ENCODE data around the gene NTN1. TPM values are rescaled to one million over a fixed set of nuclear protein-coding genes. Genes with fewer than 3 reads are reported as not detected.

NTN1 gene
- total and polyA plus RNA-seq, 2 experiments from 2014 or later, result 0.11 to 0.21 TPM

GRCh38 chr17:9009096-9009495 is 12.2 kb upstream of the NTN1 start:
- TF ChIP-seq EZH2phosphoT487 (IDR thresholded peaks at IDR 0.05; ENCODE audit: insufficient read depth, low read depth) (no peak), EZH2 (IDR thresholded peaks at IDR 0.05; ENCODE audit: insufficient read depth, poor library complexity, severe bottlenecking) (no peak)
- in situ Hi-C loops (cut with MboI), result no loop called here
- H3K36me3 ChIP-seq (ENCODE audit: low read depth), result no peaks in the 10 kb centered on the region
- H3K4me1 ChIP-seq (ENCODE audit: insufficient read depth), result no peaks in the 10 kb centered on the region
- peaks cover 47% of the 10 kb centered on the region for H3K27me3 ChIP-seq (replicated peaks; ENCODE audit: insufficient read depth)
- no peak overlapping the region for H3K4me3 ChIP-seq
- 76 to 81% methylated on average over 4 of the region's 4 CpGs for WGBS, 2 experiments (ENCODE audit: low coverage in 1 of 2, low lambda C conversion rate in 2 of 2, missing lambda C conversion rate in 2 of 2)
- no peaks in the 10 kb centered on the region for H3K9me3 ChIP-seq (ENCODE audit: low read depth)
- no peak overlapping the region for H3K4me2 ChIP-seq (ENCODE audit: unreplicated experiment)
- no peaks in the 10 kb centered on the region for H3K9me2 ChIP-seq (ENCODE audit: insufficient read depth)
- no peak overlapping the region for H3K9ac ChIP-seq
- H2AFZ ChIP-seq, result no peak overlapping the region
- no peaks in the 10 kb centered on the region for H3K79me2 ChIP-seq (ENCODE audit: insufficient read depth)
- no peak for DNase-seq
- H3F3A ChIP-seq (ENCODE audit: insufficient read depth), result no peaks in the 10 kb centered on the region
- no peaks in the 10 kb centered on the region for H4K20me1 ChIP-seq (ENCODE audit: insufficient read depth)
- no peak overlapping the region for H3K27ac ChIP-seq

- Histone ChIP-seq H3K9me2 (ENCODE audit: insufficient read depth) (no peaks in the 10 kb centered on the region), H3K9ac (no peak overlapping the region), H3K4me2 (ENCODE audit: unreplicated experiment) (no peak overlapping the region), H3K27ac (no peak overlapping the region), H2AFZ (no peak overlapping the region), H3K79me2 (ENCODE audit: insufficient read depth) (no peaks in the 10 kb centered on the region), H3K27me3 (replicated peaks; ENCODE audit: insufficient read depth) (peaks cover 41% of the 10 kb centered on the region), H3K9me3 (ENCODE audit: low read depth) (no peaks in the 10 kb centered on the region), H3F3A (ENCODE audit: insufficient read depth) (no peaks in the 10 kb centered on the region), H3K36me3 (ENCODE audit: low read depth) (no peaks in the 10 kb centered on the region), H4K20me1 (ENCODE audit: insufficient read depth) (no peaks in the 10 kb centered on the region), H3K4me3 (no peak overlapping the region), H3K4me1 (ENCODE audit: insufficient read depth) (no peaks in the 10 kb centered on the region)
- DNase-seq, result no peak
- WGBS, 2 experiments (ENCODE audit: low coverage in 1 of 2, low lambda C conversion rate in 2 of 2, missing lambda C conversion rate in 2 of 2), result 68 to 69% methylated on average over 6 of the region's 6 CpGs
- no peak for TF ChIP-seq EZH2 (IDR thresholded peaks at IDR 0.05; ENCODE audit: insufficient read depth, poor library complexity, severe bottlenecking)
- TF ChIP-seq EZH2phosphoT487 (IDR thresholded peaks at IDR 0.05; ENCODE audit: insufficient read depth, low read depth), result no peak
- in situ Hi-C loops (cut with MboI), result no loop called here
Measured at GRCh38 chr17:9009737-9010136, 11.6 kb upstream of the NTN1 start.

GRCh38 chr17:9011001-9011400 is 10.3 kb upstream of the NTN1 start:
- Histone ChIP-seq H3K27ac (no peak overlapping the region), H3K4me3 (no peak overlapping the region), H3K4me2 (ENCODE audit: unreplicated experiment) (no peak overlapping the region), H2AFZ (no peak overlapping the region), H3K9ac (no peak overlapping the region), H3K9me3 (ENCODE audit: low read depth) (no peaks in the 10 kb centered on the region), H3K9me2 (ENCODE audit: insufficient read depth) (no peaks in the 10 kb centered on the region), H3K4me1 (ENCODE audit: insufficient read depth) (no peaks in the 10 kb centered on the region), H3K27me3 (replicated peaks; ENCODE audit: insufficient read depth) (peaks cover 30% of the 10 kb centered on the region), H3F3A (ENCODE audit: insufficient read depth) (no peaks in the 10 kb centered on the region), H3K36me3 (ENCODE audit: low read depth) (no peaks in the 10 kb centered on the region), H4K20me1 (ENCODE audit: insufficient read depth) (no peaks in the 10 kb centered on the region), H3K79me2 (ENCODE audit: insufficient read depth) (no peaks in the 10 kb centered on the region)
- in situ Hi-C loops (cut with MboI), result no loop called here
- 74 to 79% methylated on average over 7 of the region's 7 CpGs for WGBS, 2 experiments (ENCODE audit: low coverage in 1 of 2, low lambda C conversion rate in 2 of 2, missing lambda C conversion rate in 2 of 2)
- TF ChIP-seq EZH2 (IDR thresholded peaks at IDR 0.05; ENCODE audit: insufficient read depth, poor library complexity, severe bottlenecking) (no peak), EZH2phosphoT487 (IDR thresholded peaks at IDR 0.05; ENCODE audit: insufficient read depth, low read depth) (no peak)
- no peak for DNase-seq

DNA sequence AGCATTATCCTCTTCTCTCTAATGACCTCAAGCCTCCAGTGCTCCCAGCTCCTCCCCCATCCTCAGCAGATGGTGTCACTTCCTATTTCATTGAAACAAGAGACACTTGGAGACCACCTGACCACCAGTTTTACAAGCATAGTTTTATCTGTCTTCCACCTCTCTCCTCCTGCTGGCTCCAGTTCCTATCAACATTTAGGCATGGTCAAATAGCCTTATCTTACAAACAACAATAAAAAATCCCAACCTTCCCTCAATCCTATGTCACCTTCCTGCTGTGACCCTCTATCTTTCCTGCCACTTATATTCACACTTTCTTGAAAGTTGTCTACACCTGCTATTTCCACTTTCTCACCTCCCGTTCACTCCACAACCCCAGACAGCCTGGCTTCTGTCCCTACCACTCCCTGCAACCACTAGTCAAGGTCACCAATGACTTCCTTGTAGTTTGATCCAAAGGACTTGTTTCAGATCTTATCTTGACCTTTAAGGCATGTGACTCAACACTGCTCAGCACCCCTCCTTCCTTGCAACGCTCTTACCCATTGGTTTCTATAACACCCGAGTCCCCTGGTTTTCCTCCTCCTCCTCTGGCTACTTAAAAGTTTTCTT is 4.3 kb upstream of the NTN1 start:
- Histone ChIP-seq H3K4me2 (ENCODE audit: unreplicated experiment) (no peak overlapping the region), H3F3A (ENCODE audit: insufficient read depth) (no peaks in the 10 kb centered on the region), H3K4me3 (no peak overlapping the region), H3K9me3 (ENCODE audit: low read depth) (no peaks in the 10 kb centered on the region), H3K36me3 (ENCODE audit: low read depth) (no peaks in the 10 kb centered on the region), H3K79me2 (ENCODE audit: insufficient read depth) (no peaks in the 10 kb centered on the region), H4K20me1 (ENCODE audit: insufficient read depth) (no peaks in the 10 kb centered on the region), H3K4me1 (ENCODE audit: insufficient read depth) (no peaks in the 10 kb centered on the region), H3K9me2 (ENCODE audit: insufficient read depth) (no peaks in the 10 kb centered on the region), H2AFZ (no peak overlapping the region), H3K27me3 (replicated peaks; ENCODE audit: insufficient read depth) (peaks cover 22% of the 10 kb centered on the region), H3K9ac (no peak overlapping the region), H3K27ac (no peak overlapping the region)
- DNase-seq, result no peak
- in situ Hi-C loops (cut with MboI), result no loop called here
- WGBS, 2 experiments (ENCODE audit: low coverage in 1 of 2, low lambda C conversion rate in 2 of 2, missing lambda C conversion rate in 2 of 2), result 93 to 95% methylated on average over 3 of the region's 3 CpGs
- TF ChIP-seq EZH2phosphoT487 (IDR thresholded peaks at IDR 0.05; ENCODE audit: insufficient read depth, low read depth), result no peak
- no peak for TF ChIP-seq EZH2 (IDR thresholded peaks at IDR 0.05; ENCODE audit: insufficient read depth, poor library complexity, severe bottlenecking)
